Measurements from ENCODE around the gene TRABD2B.

TRABD2B gene

GRCh38 chr1:47931395-47931794, 65.8 kb downstream of the TRABD2B start:
- TF ChIP-seq RAD21 (IDR thresholded peaks at IDR 0.05; ENCODE audit: low read depth) (peak; percentile 34; the same call in 1 of the 2 replicates), USF1 (IDR thresholded peaks at IDR 0.05) (peak; percentile 27; the same call in 1 of the 2 replicates), TCF12 (IDR thresholded peaks at IDR 0.05; ENCODE audit: low read depth) (no peak)

GRCh38 chr1:47930210-47930840, 66.9 kb downstream of the TRABD2B start:
- no peak for TF ChIP-seq USF1 (IDR thresholded peaks at IDR 0.05)
- TF ChIP-seq EGR1 (IDR thresholded peaks at IDR 0.05): no peak

DNA sequence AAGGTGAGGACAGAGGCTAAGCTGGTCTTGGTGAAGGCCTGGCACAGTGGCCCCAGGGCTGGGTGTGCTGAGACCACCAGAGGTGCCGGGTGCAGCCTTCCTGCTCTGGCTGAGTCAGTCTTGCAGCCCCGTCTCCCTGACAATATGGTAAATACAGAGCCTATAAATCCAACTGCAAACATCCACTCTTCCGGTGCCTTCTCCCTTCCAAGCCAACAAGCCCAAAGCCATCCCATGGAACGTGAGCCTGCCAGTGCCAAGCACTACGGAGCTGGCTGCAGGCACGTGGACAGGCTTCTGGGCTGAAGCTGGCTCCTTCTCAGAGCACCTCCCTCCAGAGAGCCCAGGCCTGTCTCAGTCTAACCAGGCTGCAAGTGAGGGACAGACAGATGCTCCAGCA, 70.0 kb downstream of the TRABD2B start:
- TF ChIP-seq CEBPB (IDR thresholded peaks at IDR 0.05) (no peak), EGR1 (IDR thresholded peaks at IDR 0.05) (no peak), FOXM1 (IDR thresholded peaks at IDR 0.05; ENCODE audit: borderline replicate concordance, low read depth) (no peak), CREB1 (IDR thresholded peaks at IDR 0.05; ENCODE audit: low read depth) (no peak), MAX (IDR thresholded peaks at IDR 0.05) (no peak), NFIC (IDR thresholded peaks at IDR 0.05) (no peak), EP300 (IDR thresholded peaks at IDR 0.05; ENCODE audit: borderline replicate concordance) (no peak), TEAD4 (IDR thresholded peaks at IDR 0.05) (no peak), RAD21 (IDR thresholded peaks at IDR 0.05; ENCODE audit: low read depth) (no peak), YY1 (IDR thresholded peaks at IDR 0.05; ENCODE audit: low read depth) (no peak), USF1 (IDR thresholded peaks at IDR 0.05) (no peak), TCF12 (IDR thresholded peaks at IDR 0.05; ENCODE audit: low read depth) (no peak), ZBTB7A (IDR thresholded peaks at IDR 0.05; ENCODE audit: low read depth) (no peak), REST (IDR thresholded peaks at IDR 0.05; ENCODE audit: low read depth) (no peak), TAF1 (IDR thresholded peaks at IDR 0.05; ENCODE audit: low read depth) (no peak)

GRCh38 chr1:47926461-47926999, 70.7 kb downstream of the TRABD2B start:
- TF ChIP-seq MAX (IDR thresholded peaks at IDR 0.05): no peak
- TF ChIP-seq YY1 (IDR thresholded peaks at IDR 0.05; ENCODE audit: low read depth): no peak
- no peak for TF ChIP-seq TEAD4 (IDR thresholded peaks at IDR 0.05)
- TF ChIP-seq TAF1 (IDR thresholded peaks at IDR 0.05; ENCODE audit: low read depth): no peak

- no peak for TF ChIP-seq EGR1 (IDR thresholded peaks at IDR 0.05)
Observed at GRCh38 chr1:47924270-47925048, 72.7 kb downstream of the TRABD2B start.

DNA sequence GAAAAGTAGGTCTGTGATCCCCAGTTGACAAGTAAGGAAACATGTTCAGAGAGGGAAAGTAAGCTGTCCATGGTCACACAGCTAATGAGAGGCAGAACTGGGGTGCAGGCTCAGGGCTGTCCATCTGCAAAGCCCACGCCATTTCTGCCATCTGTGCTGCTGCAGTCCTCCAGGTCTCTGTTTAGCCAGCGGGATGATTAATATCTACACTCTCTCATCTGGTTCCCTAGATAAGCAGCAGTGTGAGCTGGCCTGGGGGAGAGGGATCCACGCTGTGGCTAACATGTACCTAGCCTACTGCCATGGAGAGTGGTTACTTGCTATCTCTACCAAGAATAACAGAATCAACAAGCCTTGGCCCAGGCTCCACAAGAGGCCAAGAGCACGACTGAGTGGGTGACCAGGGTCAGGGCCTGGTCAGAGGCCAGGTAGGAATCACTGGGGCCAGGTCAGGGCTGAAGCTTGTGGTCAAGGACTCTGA, 75.2 kb downstream of the TRABD2B start:
- TF ChIP-seq CEBPB (IDR thresholded peaks at IDR 0.05) (no peak), TCF12 (IDR thresholded peaks at IDR 0.05; ENCODE audit: low read depth) (no peak), FOXM1 (IDR thresholded peaks at IDR 0.05; ENCODE audit: borderline replicate concordance, low read depth) (no peak), NFIC (IDR thresholded peaks at IDR 0.05) (no peak), EP300 (IDR thresholded peaks at IDR 0.05; ENCODE audit: borderline replicate concordance) (no peak), REST (IDR thresholded peaks at IDR 0.05; ENCODE audit: low read depth) (no peak), TAF1 (IDR thresholded peaks at IDR 0.05; ENCODE audit: low read depth) (no peak), YY1 (IDR thresholded peaks at IDR 0.05; ENCODE audit: low read depth) (no peak), TEAD4 (IDR thresholded peaks at IDR 0.05) (no peak), ZBTB7A (IDR thresholded peaks at IDR 0.05; ENCODE audit: low read depth) (no peak), USF1 (IDR thresholded peaks at IDR 0.05) (no peak), EGR1 (IDR thresholded peaks at IDR 0.05) (no peak), CREB1 (IDR thresholded peaks at IDR 0.05; ENCODE audit: low read depth) (no peak), MAX (IDR thresholded peaks at IDR 0.05) (no peak), RAD21 (IDR thresholded peaks at IDR 0.05; ENCODE audit: low read depth) (no peak)
